H9 (cell line): ENCODE measurements around the gene PITX1. TPM values are rescaled to one million over a fixed set of nuclear protein-coding genes. Genes with fewer than 3 reads are reported as not detected.

Experiments used
- DNase-seq: peaks from one replicate; pipeline ENCODE4 v3.0.0-alpha.2; 2017
- H2AFZ ChIP-seq: one replicate; pipeline ENCODE4 v1.6.1; 2013; ENCODE audit warnings: mild to moderate bottlenecking, low read length, control low read depth, moderate library complexity
- H2AK5ac ChIP-seq: 2 replicates; pipeline ENCODE4 v1.6.1; 2013; ENCODE audit warnings: low read length, control low read depth, mixed read lengths; ENCODE audit not compliant: insufficient read length
- H2BK120ac ChIP-seq: one replicate; pipeline ENCODE4 v1.6.1; 2013; ENCODE audit warnings: low read depth, mild to moderate bottlenecking, low read length, control low read depth, inconsistent platforms; ENCODE audit not compliant: poor library complexity, severe bottlenecking
- H2BK12ac ChIP-seq: 2 replicates; pipeline ENCODE4 v1.6.1; 2013; ENCODE audit warnings: low read length, control low read depth, mixed read lengths, low read depth; ENCODE audit not compliant: insufficient read length
- H2BK15ac ChIP-seq: 2 replicates; pipeline ENCODE4 v1.6.1; 2013; ENCODE audit warnings: low read depth, low read length, control low read depth
- H2BK20ac ChIP-seq: one replicate; pipeline ENCODE4 v1.6.1; 2013; ENCODE audit warnings: low read depth, mild to moderate bottlenecking, low read length, control low read depth, inconsistent platforms; ENCODE audit not compliant: poor library complexity, severe bottlenecking
- H2BK5ac ChIP-seq: 2 replicates; pipeline ENCODE4 v1.6.1; 2013; ENCODE audit warnings: low read length, control low read depth, mixed read lengths; ENCODE audit not compliant: insufficient read length
- H3K14ac ChIP-seq: 2 replicates; pipeline ENCODE4 v1.6.1; 2013; ENCODE audit warnings: low read length, control low read depth; ENCODE audit not compliant: insufficient read depth
- H3K18ac ChIP-seq: 2 replicates; pipeline ENCODE4 v1.6.1; 2013; ENCODE audit warnings: low read depth, mild to moderate bottlenecking, mixed read lengths, low read length, control low read depth; ENCODE audit not compliant: insufficient read length
- H3K23ac ChIP-seq: 2 replicates; pipeline ENCODE4 v1.6.1; 2013; ENCODE audit warnings: low read length, control low read depth, mixed read lengths, low read depth; ENCODE audit not compliant: insufficient read length
- H3K23me2 ChIP-seq: 2 replicates; pipeline ENCODE4 v1.6.1; 2013; ENCODE audit warnings: low read depth, mild to moderate bottlenecking, mixed read lengths, low read length, control low read depth; ENCODE audit not compliant: insufficient read length, poor library complexity, severe bottlenecking
- H3K27ac ChIP-seq: 2 replicates; pipeline ENCODE4 v1.5.1; 2013; ENCODE audit warnings: low read length, control low read depth, mixed read lengths, low read depth; ENCODE audit not compliant: insufficient read length
- H3K27me3 ChIP-seq: 2 replicates; pipeline ENCODE4 v1.6.1; 2013; ENCODE audit warnings: low read length, control low read depth, inconsistent platforms; ENCODE audit not compliant: insufficient read depth
- H3K4ac ChIP-seq: 2 replicates; pipeline ENCODE4 v1.6.1; 2013; ENCODE audit warnings: low read depth, mild to moderate bottlenecking, control low read depth, inconsistent platforms, low read length, moderate library complexity
- H3K4me1 ChIP-seq: 2 replicates; pipeline ENCODE4 v1.6.1; 2013; ENCODE audit warnings: low read length, control low read depth, inconsistent platforms; ENCODE audit not compliant: insufficient read depth
- H3K4me2 ChIP-seq: 2 replicates; pipeline ENCODE4 v1.6.1; 2013; ENCODE audit warnings: low read length, control low read depth, mixed read lengths; ENCODE audit not compliant: insufficient read length, insufficient read depth
- H3K56ac ChIP-seq: 2 replicates; pipeline ENCODE4 v1.6.1; 2013; ENCODE audit warnings: low read depth, mild to moderate bottlenecking, mixed read lengths, low read length, control low read depth; ENCODE audit not compliant: insufficient read length
- H3K79me1 ChIP-seq: 2 replicates; pipeline ENCODE4 v1.6.1; 2013; ENCODE audit warnings: low read depth, mild to moderate bottlenecking, moderate library complexity, low read length, control low read depth, inconsistent platforms; ENCODE audit not compliant: insufficient read depth, poor library complexity, severe bottlenecking
- H3K79me2 ChIP-seq: 2 replicates; pipeline ENCODE4 v1.6.1; 2013; ENCODE audit warnings: low read length, control low read depth, inconsistent platforms; ENCODE audit not compliant: insufficient read depth
- H3K9ac ChIP-seq: 2 replicates; pipeline ENCODE4 v1.6.1; 2013; ENCODE audit warnings: low read length, control low read depth, mixed read lengths; ENCODE audit not compliant: insufficient read length; ENCODE audit errors: extremely low read depth
- H3K9me3 ChIP-seq: one replicate; pipeline ENCODE4 v1.6.1; 2013; ENCODE audit warnings: low read depth, low read length, inconsistent platforms; ENCODE audit not compliant: control insufficient read depth
- H3T11ph ChIP-seq: one replicate; pipeline ENCODE4 v1.6.1; 2013; ENCODE audit warnings: mild to moderate bottlenecking, low read length, control low read depth, inconsistent platforms
- H4K20me1 ChIP-seq: one replicate; pipeline ENCODE4 v1.6.1; 2013; ENCODE audit not compliant: control insufficient read depth, insufficient read length, insufficient read depth
- H4K5ac ChIP-seq: 2 replicates; pipeline ENCODE4 v1.6.1; 2013; ENCODE audit warnings: low read depth, mild to moderate bottlenecking, mixed read lengths, low read length, control low read depth; ENCODE audit not compliant: insufficient read length
- H4K8ac ChIP-seq: replicated peaks from 2 replicates; pipeline ENCODE4 v1.6.1; 2013; ENCODE audit warnings: low read length, control low read depth, mixed read lengths, low read depth; ENCODE audit not compliant: insufficient read length
- H4K91ac ChIP-seq: 2 replicates; pipeline ENCODE4 v1.6.1; 2013; ENCODE audit warnings: low read depth, mild to moderate bottlenecking, moderate library complexity, mixed read lengths, low read length, control low read depth; ENCODE audit not compliant: insufficient read length
- H3K27ac Mint-ChIP-seq, 3 experiments: 2 replicates in 2 of 3; 3 replicates in 1 of 3; pipeline ENCODE4 v1.8.0; 2020 to 2021; ENCODE audit warnings: mixed read lengths in 3 of 3, mild to moderate bottlenecking in 1 of 3, moderate library complexity in 1 of 3
- H3K27me3 Mint-ChIP-seq: 2 replicates; pipeline ENCODE4 v1.8.0; 2021; ENCODE audit warnings: low read depth, mild to moderate bottlenecking, moderate library complexity, mixed read lengths
- H3K36me3 Mint-ChIP-seq, 3 experiments: 2 replicates in 2 of 3; 3 replicates in 1 of 3; pipeline ENCODE4 v1.8.0; 2020 to 2021; ENCODE audit warnings: low read depth in 3 of 3, mixed read lengths in 3 of 3; ENCODE audit not compliant: insufficient read depth in 1 of 3
- H3K4me1 Mint-ChIP-seq, 2 experiments: 2 replicates each; pipeline ENCODE4 v1.8.0; 2020; ENCODE audit warnings: mixed read lengths in 2 of 2
- H3K4me3 Mint-ChIP-seq, 2 experiments: 2 replicates in 1 of 2; 3 replicates in 1 of 2; pipeline ENCODE4 v1.8.0; 2020 to 2021; ENCODE audit warnings: mild to moderate bottlenecking in 2 of 2, mixed read lengths in 2 of 2, moderate library complexity in 1 of 2
- H3K9me3 Mint-ChIP-seq, 2 experiments: 2 replicates in 1 of 2; 3 replicates in 1 of 2; pipeline ENCODE4 v1.8.0; 2020; ENCODE audit warnings: mild to moderate bottlenecking in 2 of 2, mixed read lengths in 2 of 2, moderate library complexity in 1 of 2
- CTCF ChIP-seq: fragments of 200-600 bp; sonication (generic); conservative IDR thresholded peaks from 3 replicates; pipeline ENCODE4 v1.8.0; 2021; ENCODE audit warnings: antibody characterized with exemption, mild to moderate bottlenecking
- WGBS: extraction: QIAGEN DNeasy Blood & Tissue Kit; methylation state at CpG from one replicate; pipeline ENCODE4 v1.1.7; 2013; ENCODE audit warnings: missing lambda C conversion rate, low lambda C conversion rate, mixed read lengths; ENCODE audit not compliant: insufficient read length; ENCODE audit errors: extremely low coverage; 5-methylcytosine and 5-hydroxymethylcytosine counted together
- total RNA-seq: library from RNA; stranded (reverse); gene quantifications from 2 replicates; pipeline ENCODE4 v1.2.1, GENCODE V29; 2021

PITX1 gene
- total RNA-seq, 1 experiment from 2014 or later: not detected

- Histone ChIP-seq H3K4me2 (peak overlapping the region; percentile 47), H3K23me2 (peaks cover 6% of the 10 kb centered on the region), H3K4me1 (no peaks in the 10 kb centered on the region), H2BK12ac (no peak overlapping the region), H2AFZ (no peak overlapping the region), H2AK5ac (no peak overlapping the region), H3K18ac (no peak overlapping the region), H4K5ac (no peak overlapping the region), H3K79me2 (no peaks in the 10 kb centered on the region), H4K8ac (no peak overlapping the region), H3K23ac (no peak overlapping the region), H2BK5ac (no peak overlapping the region), H4K91ac (no peak overlapping the region), H3K27me3 (peaks cover 90% of the 10 kb centered on the region), H3T11ph (no peak overlapping the region), H3K14ac (no peak overlapping the region; the same call in 1 of the 2 replicates), H3K56ac (no peak overlapping the region), H2BK120ac (no peak overlapping the region), H4K20me1 (no peaks in the 10 kb centered on the region), H3K9ac (no peak overlapping the region), H3K79me1 (no peaks in the 10 kb centered on the region), H3K9me3 (no peaks in the 10 kb centered on the region), H2BK15ac (no peak overlapping the region), H3K27ac (no peak overlapping the region), H2BK20ac (no peak overlapping the region), H3K4ac (no peak overlapping the region)
- peaks cover 98% of the 10 kb centered on the region for H3K27me3 Mint-ChIP-seq
- H3K4me1 Mint-ChIP-seq: peaks cover 2 to 10% of the 10 kb centered on the region in 2 experiments
- H3K4me3 Mint-ChIP-seq: peak overlapping the region; percentile 24 to 80; a peak in 4 of 5 replicates
- H3K27ac Mint-ChIP-seq: no peak overlapping the region
- TF ChIP-seq CTCF: no peak
- H3K36me3 Mint-ChIP-seq: no peaks in the 10 kb centered on the region; a peak in 1 of 7 replicates
- peaks cover 0 to 5% of the 10 kb centered on the region in 2 experiments; a peak in 3 of 5 replicates for H3K9me3 Mint-ChIP-seq
- peak; percentile 61 for DNase-seq
- WGBS: no CpG with 5 or more reads among the region's 11 CpGs
These were observed 6.0 kb upstream of the PITX1 start for GRCh38 chr5:135040034-135040332.
